Hepatocyte (in vitro differentiated cells): ENCODE measurements around the gene KIF6. TPM values are rescaled to one million over a fixed set of nuclear protein-coding genes. Genes with fewer than 3 reads are reported as not detected.
A peak's percentile ranks its signal among the peaks of the same experiment; 100 is the strongest.

Experiments used
- DNase-seq: peaks from one replicate; pipeline ENCODE4 v3.0.0-alpha.2; 2016; ENCODE audit warnings: low spot score
- H2AFZ ChIP-seq: fragments of 200-600 bp; sonication (generic); 2 replicates; pipeline ENCODE4 v1.6.0; 2016; ENCODE audit warnings: antibody characterized with exemption, mild to moderate bottlenecking
- H3K27ac ChIP-seq: fragments of 200-600 bp; sonication (generic); 2 replicates; pipeline ENCODE4 v1.5.1; 2016; ENCODE audit warnings: mild to moderate bottlenecking
- H3K27me3 ChIP-seq: fragments of 200-600 bp; sonication (generic); 2 replicates; pipeline ENCODE4 v1.6.1; 2016
- H3K36me3 ChIP-seq: fragments of 200-600 bp; sonication (generic); replicated peaks from 2 replicates; pipeline ENCODE4 v1.5.1; 2016; ENCODE audit warnings: low read depth; ENCODE audit not compliant: insufficient read depth
- H3K4me1 ChIP-seq: fragments of 200-600 bp; sonication (generic); 2 replicates; pipeline ENCODE4 v1.5.1; 2016; ENCODE audit warnings: mild to moderate bottlenecking, moderate library complexity; ENCODE audit not compliant: insufficient read depth
- H3K4me2 ChIP-seq: fragments of 200-600 bp; sonication (generic); 2 replicates; pipeline ENCODE4 v1.6.0; 2016
- H3K4me3 ChIP-seq: fragments of 200-600 bp; sonication (generic); 2 replicates; pipeline ENCODE4 v1.5.1; 2016; ENCODE audit warnings: mild to moderate bottlenecking
- H3K79me2 ChIP-seq: fragments of 200-600 bp; sonication (generic); 2 replicates; pipeline ENCODE4 v1.6.0; 2017; ENCODE audit warnings: mild to moderate bottlenecking
- H3K9me2 ChIP-seq: fragments of 200-600 bp; sonication (generic); replicated peaks from 2 replicates; pipeline ENCODE4 v1.6.0; 2017; ENCODE audit warnings: mild to moderate bottlenecking; ENCODE audit not compliant: insufficient read depth
- H3K9me3 ChIP-seq: fragments of 200-600 bp; sonication (generic); 2 replicates; pipeline ENCODE4 v1.5.1; 2016; ENCODE audit warnings: low read depth, mild to moderate bottlenecking
- H4K20me1 ChIP-seq: fragments of 200-600 bp; sonication (generic); 2 replicates; pipeline ENCODE4 v1.6.0; 2016; ENCODE audit warnings: mild to moderate bottlenecking; ENCODE audit not compliant: insufficient read depth, poor library complexity, severe bottlenecking
- EZH2 ChIP-seq: fragments of 200-600 bp; sonication (generic); IDR thresholded peaks from 2 replicates; pipeline ENCODE4 v1.6.1; 2016; ENCODE audit warnings: antibody characterized with exemption, mild to moderate bottlenecking, borderline replicate concordance
- EZH2phosphoT487 ChIP-seq: fragments of 200-600 bp; sonication (generic); IDR thresholded peaks from one replicate; pipeline ENCODE4 v1.6.1; 2018; ENCODE audit warnings: antibody characterized with exemption, mild to moderate bottlenecking, low read depth, moderate library complexity; ENCODE audit not compliant: unreplicated experiment, severe bottlenecking
- WGBS: methylation state at CpG from one replicate; pipeline ENCODE4 v1.1.6; 2016; ENCODE audit warnings: low lambda C conversion rate; ENCODE audit errors: missing lambda C conversion rate; 5-methylcytosine and 5-hydroxymethylcytosine counted together
- polyA plus RNA-seq: library from polyadenylated mRNA; unstranded; fragments of >200 nt; fragmentation: Nextera tagmentation; extraction: Ambion mirVana; gene quantifications from 2 replicates; pipeline ENCODE4 v1.2.1, GENCODE V29; 2016
- total RNA-seq: library from RNA; depleted of rRNA; stranded (reverse); fragments of >200 nt; gene quantifications from 2 replicates; pipeline ENCODE4 v1.2.3, GENCODE V29; 2014
- TF ChIP-seq, protein P1 (sequence below): fragments of 200-600 bp; sonication (generic); IDR thresholded peaks from 2 replicates; pipeline ENCODE4 v1.5.1; 2016; ENCODE audit warnings: antibody characterized with exemption, mild to moderate bottlenecking; ENCODE audit not compliant: poor library complexity

Gene KIF6
- total and polyA plus RNA-seq, 2 experiments from 2014 or later = 0.87 to 2.3 TPM

DNA sequence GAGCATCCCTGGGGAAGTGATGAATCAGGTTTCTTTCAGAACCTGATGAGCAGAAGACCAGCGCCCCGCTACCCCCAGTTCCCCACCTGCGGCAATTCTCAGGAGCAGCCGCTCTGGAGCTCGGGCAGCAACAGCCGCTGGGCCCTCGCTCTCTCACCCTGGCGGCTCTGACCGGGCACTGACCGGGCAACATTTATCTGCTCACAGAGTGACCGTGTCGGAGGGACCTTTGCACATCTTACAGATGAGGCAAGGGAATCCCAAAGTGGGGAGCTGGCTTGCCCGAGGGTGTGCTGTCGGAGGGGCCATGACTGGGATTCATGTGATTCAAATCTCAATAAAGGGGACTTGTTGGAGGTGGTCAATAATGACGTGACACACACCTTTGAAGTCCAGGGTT lies 376.5 kb downstream of the KIF6 start:
- Histone ChIP-seq H3K9me3 (no peaks in the 10 kb centered on the region), H3K4me3 (no peak overlapping the region), H3K4me1 (no peaks in the 10 kb centered on the region), H3K27me3 (no peaks in the 10 kb centered on the region), H3K4me2 (no peak overlapping the region), H4K20me1 (no peaks in the 10 kb centered on the region), H3K79me2 (no peaks in the 10 kb centered on the region), H3K9me2 (no peaks in the 10 kb centered on the region), H2AFZ (no peak overlapping the region), H3K27ac (no peak overlapping the region), H3K36me3 (no peaks in the 10 kb centered on the region)
- TF ChIP-seq EZH2phosphoT487 (no peak), EZH2 (no peak)
- TF ChIP-seq, protein P1, sequence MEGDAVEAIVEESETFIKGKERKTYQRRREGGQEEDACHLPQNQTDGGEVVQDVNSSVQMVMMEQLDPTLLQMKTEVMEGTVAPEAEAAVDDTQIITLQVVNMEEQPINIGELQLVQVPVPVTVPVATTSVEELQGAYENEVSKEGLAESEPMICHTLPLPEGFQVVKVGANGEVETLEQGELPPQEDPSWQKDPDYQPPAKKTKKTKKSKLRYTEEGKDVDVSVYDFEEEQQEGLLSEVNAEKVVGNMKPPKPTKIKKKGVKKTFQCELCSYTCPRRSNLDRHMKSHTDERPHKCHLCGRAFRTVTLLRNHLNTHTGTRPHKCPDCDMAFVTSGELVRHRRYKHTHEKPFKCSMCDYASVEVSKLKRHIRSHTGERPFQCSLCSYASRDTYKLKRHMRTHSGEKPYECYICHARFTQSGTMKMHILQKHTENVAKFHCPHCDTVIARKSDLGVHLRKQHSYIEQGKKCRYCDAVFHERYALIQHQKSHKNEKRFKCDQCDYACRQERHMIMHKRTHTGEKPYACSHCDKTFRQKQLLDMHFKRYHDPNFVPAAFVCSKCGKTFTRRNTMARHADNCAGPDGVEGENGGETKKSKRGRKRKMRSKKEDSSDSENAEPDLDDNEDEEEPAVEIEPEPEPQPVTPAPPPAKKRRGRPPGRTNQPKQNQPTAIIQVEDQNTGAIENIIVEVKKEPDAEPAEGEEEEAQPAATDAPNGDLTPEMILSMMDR = no peak
- DNase-seq = no peak
- 96% methylated on average over 15 of the region's 15 CpGs for WGBS

DNA sequence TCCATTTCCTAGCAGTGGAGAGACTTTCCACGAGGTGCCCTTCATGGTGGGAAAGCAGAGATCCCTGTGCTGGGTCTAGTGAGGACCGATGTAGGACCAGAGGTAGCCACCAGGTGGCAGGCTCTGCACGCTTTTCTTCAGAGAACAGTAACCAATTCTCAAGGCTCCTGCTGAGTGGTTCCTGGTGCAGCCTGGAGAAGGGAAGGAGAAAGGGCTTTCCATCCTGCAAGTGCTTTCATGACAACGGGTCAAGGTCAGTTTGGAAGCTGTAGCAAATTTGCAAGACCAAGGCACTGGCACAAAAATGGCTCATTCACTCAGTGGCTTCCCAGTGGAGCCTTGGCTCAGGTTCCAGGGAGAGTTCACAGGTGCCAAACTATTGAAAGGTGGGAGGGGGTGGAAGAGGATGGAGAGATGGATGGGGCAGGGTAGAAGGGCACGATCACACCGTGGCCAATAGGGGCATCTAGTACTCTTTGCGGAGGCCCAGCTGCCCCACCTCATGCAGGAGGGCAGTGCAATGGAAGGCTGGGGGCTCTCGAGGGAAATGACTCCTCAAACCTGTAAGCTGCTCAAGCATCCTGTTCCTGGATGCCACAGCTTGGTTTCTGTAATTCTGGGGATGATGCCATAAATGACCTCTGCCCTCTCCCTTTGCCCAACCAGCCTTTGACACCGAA lies 377.2 kb downstream of the KIF6 start:
- no peak overlapping the region for H2AFZ ChIP-seq
- WGBS = 33% methylated on average over 9 of the region's 9 CpGs
- H3K4me3 ChIP-seq = no peak overlapping the region
- peak; percentile 84 for DNase-seq
- H3K27ac ChIP-seq = no peak overlapping the region
- no peaks in the 10 kb centered on the region for H3K9me3 ChIP-seq
- no peaks in the 10 kb centered on the region for H4K20me1 ChIP-seq
- no peaks in the 10 kb centered on the region for H3K9me2 ChIP-seq
- H3K79me2 ChIP-seq = no peaks in the 10 kb centered on the region
- no peaks in the 10 kb centered on the region for H3K36me3 ChIP-seq
- TF ChIP-seq, protein P1 = peak; percentile 84
- no peak for TF ChIP-seq EZH2phosphoT487
- no peak for TF ChIP-seq EZH2
- H3K27me3 ChIP-seq = no peaks in the 10 kb centered on the region
- H3K4me2 ChIP-seq = no peak overlapping the region
- no peaks in the 10 kb centered on the region for H3K4me1 ChIP-seq

DNA sequence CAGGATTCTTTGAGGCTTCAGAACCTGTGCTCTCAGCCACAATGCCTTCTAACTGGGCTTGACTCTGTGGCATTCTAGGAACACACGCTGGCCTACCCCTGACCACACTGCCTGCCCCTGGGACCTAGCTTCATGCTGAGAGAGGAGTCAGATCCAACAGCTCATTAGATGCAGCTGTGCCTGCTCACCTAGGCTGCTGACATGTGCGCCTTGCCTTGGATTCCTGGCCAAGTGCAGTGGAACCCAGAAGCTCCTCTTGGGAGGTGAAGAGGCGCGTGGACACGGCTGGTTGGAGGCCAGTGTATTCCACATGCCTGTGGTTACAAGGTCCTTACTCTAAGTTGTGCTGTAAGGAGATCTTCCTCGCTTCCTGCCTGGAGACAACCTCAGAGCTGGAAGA lies 378.0 kb downstream of the KIF6 start:
- no peak for DNase-seq
- Histone ChIP-seq H3K4me3 (no peak overlapping the region), H3K9me2 (no peaks in the 10 kb centered on the region), H3K4me2 (no peak overlapping the region), H3K9me3 (no peaks in the 10 kb centered on the region), H3K4me1 (no peaks in the 10 kb centered on the region), H2AFZ (no peak overlapping the region), H4K20me1 (no peaks in the 10 kb centered on the region), H3K36me3 (no peaks in the 10 kb centered on the region), H3K27me3 (no peaks in the 10 kb centered on the region), H3K27ac (no peak overlapping the region), H3K79me2 (no peaks in the 10 kb centered on the region)
- TF ChIP-seq, protein P1 = no peak
- TF ChIP-seq EZH2 = no peak
- TF ChIP-seq EZH2phosphoT487 = no peak
- WGBS = 92% methylated on average over 6 of the region's 6 CpGs
